ENCODE results near the gene GLT1D1.
"Not testable (repeated sequence)": the region's sequence is repeated elsewhere in the genome, so short reads cannot be mapped to it uniquely, and the experiment has no call there.

GLT1D1 gene

DNA sequence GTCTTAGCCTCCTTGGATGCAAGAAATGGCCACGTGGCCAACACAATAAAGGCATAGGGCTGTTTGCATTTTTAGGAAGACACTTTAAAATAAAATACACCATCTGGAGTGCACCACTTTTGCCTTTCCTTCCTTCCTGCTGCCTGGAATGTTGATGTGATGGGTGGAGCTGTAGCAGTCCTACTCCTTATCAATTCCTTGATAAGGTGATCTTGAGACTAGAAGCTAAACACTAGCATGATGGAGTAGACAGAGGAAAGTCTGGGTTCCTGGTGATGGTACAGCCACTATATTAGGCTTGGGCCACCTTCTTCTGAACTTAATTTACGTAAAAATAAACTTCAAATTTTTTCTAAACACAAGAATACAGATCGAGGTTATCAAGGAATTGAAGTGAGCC lies 2.9 kb upstream of the GLT1D1 start:
- no peak for TF ChIP-seq CTCF (IDR thresholded peaks at IDR 0.05; ENCODE audit: low read depth, low read length, missing control alignments)
- DNase-seq (ENCODE audit: low read depth) = no peak
- H3K4me3 ChIP-seq (ENCODE audit: low read depth, low read length) = no peak overlapping the region

- not testable (repeated sequence) for DNase-seq (ENCODE audit: low read depth); H3K4me3 ChIP-seq (ENCODE audit: low read depth, low read length)
Measured at GRCh38 chr12:128851429-128851828, 1.8 kb upstream of the GLT1D1 start.

DNA sequence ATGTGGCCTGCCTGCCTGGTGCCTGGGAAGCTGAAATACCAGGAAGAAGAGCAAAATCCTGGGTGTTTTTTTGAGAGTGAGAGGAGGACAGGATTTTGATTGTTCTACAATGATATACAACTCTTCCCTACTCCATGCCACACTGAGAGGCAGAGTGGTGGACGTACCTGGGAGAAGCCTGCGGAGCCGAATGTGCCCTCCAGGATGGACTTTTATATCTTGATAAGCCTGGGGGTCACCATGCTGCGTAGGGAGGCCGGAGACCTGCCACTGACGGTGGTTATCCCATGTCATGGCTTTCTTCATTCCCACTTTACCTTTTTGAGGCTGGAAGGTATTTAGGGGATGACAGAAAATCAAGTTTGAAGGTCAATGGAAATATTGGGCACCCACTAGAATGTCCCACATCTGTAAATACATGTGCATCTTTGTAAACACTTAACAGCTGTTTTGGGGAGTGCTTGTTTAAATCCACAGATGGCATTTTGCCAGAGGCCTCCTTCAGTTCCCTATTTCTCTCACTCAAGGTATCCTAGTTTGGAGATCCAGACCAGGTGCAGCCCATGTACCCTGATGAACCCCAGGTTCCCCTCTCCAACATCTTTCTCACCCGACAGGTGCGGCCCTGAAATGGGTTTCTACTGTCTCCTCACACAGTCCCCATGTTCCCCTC lies 1.1 kb upstream of the GLT1D1 start:
- H3K4me3 ChIP-seq (ENCODE audit: low read depth, low read length) = no peak overlapping the region
- DNase-seq (ENCODE audit: low read depth) = no peak
- no peak for TF ChIP-seq CTCF (IDR thresholded peaks at IDR 0.05; ENCODE audit: low read depth, low read length, missing control alignments)

DNA sequence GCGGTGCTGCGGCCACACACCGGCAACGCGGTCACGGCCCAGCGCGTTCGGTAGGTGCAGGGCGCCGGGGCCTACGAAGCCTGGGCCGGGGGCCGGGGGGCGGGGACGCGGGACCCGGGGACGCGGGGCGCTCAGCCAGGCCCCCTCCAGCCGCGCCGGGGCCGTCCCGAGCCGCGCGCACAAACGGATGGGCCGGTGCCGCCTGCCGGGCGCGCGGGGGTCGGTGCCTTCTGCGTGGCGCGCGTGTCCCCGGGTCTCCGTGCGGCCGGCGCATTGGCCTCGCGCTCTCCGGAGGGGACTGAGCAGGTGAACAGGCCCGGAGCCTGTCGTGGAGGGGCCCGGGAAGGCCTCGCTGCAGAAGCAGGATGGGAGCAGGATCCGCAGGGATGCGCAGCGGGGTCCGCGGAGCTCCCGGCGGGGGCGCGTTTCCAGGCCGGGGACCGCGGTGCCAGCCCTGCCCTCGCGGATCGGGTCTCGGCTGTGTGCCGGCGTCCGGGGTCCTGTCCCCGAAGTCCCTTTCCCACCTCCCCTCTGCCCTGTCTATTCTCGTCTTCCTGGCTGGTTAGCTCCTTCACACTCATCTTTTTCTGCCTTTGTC lies 421 bp downstream of the GLT1D1 start:
- H3K4me3 ChIP-seq (ENCODE audit: low read depth, low read length) = peak overlapping the region; percentile 50
- no peak for DNase-seq (ENCODE audit: low read depth)
- TF ChIP-seq CTCF (IDR thresholded peaks at IDR 0.05; ENCODE audit: low read depth, low read length, missing control alignments) = no peak

- no peak overlapping the region for H3K4me3 ChIP-seq (ENCODE audit: low read depth, low read length)
- no peak for DNase-seq (ENCODE audit: low read depth)
- no peak for TF ChIP-seq CTCF (IDR thresholded peaks at IDR 0.05; ENCODE audit: low read depth, low read length, missing control alignments)
Measured at GRCh38 chr12:128856035-128856790, 2.9 kb downstream of the GLT1D1 start.

GRCh38 chr12:128856791-128857078 lies 3.5 kb downstream of the GLT1D1 start:
- no peak overlapping the region for H3K4me3 ChIP-seq (ENCODE audit: low read depth, low read length)
- DNase-seq (ENCODE audit: low read depth) = no peak
- no peak for TF ChIP-seq CTCF (IDR thresholded peaks at IDR 0.05; ENCODE audit: low read depth, low read length, missing control alignments)

DNA sequence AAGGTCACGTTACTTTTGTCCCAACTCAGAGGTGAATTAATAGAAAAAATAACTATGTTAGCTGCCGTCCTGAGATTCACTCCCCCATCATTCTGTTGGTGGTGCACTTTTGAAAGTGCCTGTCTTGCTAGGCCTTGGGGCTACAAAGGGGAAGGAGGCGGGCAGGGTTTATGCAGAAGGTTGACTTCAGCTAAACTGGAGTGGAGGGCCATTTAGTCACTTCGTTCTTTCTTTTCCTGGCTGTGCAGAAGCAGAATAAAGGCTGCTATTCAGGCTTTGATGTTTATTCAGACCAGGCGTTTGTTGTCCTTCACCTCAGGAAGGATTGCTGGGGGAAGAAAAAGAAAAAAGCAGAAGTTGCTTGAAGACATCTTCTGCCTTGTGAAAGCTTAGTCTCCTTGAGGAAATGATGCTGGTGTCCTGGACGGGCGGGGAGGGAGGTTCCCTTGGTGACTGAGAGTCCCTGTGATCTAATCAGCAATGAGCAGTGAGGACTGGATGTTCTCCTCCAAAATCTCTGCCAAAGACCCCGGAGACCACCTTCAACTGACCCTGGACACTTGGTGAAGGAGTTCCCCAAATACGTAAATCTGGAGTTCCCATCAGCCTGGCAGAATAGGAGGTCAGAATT lies 4.0 kb downstream of the GLT1D1 start:
- no peak overlapping the region for H3K4me3 ChIP-seq (ENCODE audit: low read depth, low read length)
- no peak for TF ChIP-seq CTCF (IDR thresholded peaks at IDR 0.05; ENCODE audit: low read depth, low read length, missing control alignments)
- no peak for DNase-seq (ENCODE audit: low read depth)
